Vagina (tissue), 2 donors: ENCODE results near the gene DACH2.

Source experiments
- POLR2A ChIP-seq, 2 donors: fragments of 450-650 bp; IDR thresholded peaks; one replicate each; pipeline ENCODE4 v1.6.1; 2017; ENCODE audit warnings: antibody characterized with exemption in 2 of 2, mild to moderate bottlenecking in 2 of 2, moderate library complexity in 2 of 2
- TF ChIP-seq, protein P1 (sequence below), 3 experiments: fragments of 450-650 bp in 2 of 3; fragments of 200-600 bp in 1 of 3; sonication (generic) in 1 of 3; IDR thresholded peaks; one replicate each; pipeline ENCODE4 v1.5.1; 2017 to 2019; ENCODE audit warnings: antibody characterized with exemption in 3 of 3, mild to moderate bottlenecking in 2 of 3, moderate library complexity in 2 of 3

DNA sequence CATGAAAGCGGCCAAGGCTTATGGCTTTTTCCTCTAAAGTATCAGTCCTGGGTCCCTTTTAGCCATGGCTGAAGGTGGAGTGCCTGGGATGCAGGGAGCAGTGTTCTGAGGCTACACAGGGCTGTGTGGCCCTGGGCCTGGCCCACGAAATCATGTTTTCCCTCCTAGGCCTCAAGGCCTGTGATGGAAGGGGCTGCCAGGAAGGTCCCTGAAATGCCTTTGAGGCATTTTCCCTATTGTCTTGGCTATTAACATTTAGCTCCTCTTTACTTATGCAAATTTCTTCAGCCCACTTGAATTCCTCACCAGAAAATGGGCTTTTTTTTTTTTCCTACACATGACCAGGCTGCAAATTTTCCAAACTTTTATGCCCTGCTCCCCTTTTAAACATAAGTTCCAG, 657.0 kb downstream of the DACH2 start:
- TF ChIP-seq, protein P1, sequence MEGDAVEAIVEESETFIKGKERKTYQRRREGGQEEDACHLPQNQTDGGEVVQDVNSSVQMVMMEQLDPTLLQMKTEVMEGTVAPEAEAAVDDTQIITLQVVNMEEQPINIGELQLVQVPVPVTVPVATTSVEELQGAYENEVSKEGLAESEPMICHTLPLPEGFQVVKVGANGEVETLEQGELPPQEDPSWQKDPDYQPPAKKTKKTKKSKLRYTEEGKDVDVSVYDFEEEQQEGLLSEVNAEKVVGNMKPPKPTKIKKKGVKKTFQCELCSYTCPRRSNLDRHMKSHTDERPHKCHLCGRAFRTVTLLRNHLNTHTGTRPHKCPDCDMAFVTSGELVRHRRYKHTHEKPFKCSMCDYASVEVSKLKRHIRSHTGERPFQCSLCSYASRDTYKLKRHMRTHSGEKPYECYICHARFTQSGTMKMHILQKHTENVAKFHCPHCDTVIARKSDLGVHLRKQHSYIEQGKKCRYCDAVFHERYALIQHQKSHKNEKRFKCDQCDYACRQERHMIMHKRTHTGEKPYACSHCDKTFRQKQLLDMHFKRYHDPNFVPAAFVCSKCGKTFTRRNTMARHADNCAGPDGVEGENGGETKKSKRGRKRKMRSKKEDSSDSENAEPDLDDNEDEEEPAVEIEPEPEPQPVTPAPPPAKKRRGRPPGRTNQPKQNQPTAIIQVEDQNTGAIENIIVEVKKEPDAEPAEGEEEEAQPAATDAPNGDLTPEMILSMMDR (IDR thresholded peaks at IDR 0.05) = no peak
- TF ChIP-seq POLR2A (IDR thresholded peaks at IDR 0.05) = no peak
